ENCODE measurements around the gene TADA1.

DNA sequence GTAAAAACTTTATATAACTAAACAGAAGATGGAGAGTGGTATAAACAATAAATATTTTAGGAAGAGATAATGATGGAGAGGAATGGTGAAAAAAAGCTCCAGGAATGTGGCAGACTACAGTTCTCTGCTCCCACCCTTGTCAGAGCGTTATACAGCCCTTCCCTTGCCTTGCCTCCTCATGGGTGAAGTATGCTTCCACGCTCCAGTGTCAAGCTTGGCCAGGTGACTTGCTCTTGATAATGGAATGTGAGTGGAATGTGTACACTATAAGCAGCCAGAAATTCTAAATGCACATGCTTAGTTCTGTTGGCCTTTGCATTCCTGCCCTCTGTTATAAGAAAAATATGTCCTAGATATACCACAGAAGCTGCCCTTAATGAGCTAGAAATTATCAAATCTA lies 61.5 kb downstream of the TADA1 start:
- TF ChIP-seq, protein P1, sequence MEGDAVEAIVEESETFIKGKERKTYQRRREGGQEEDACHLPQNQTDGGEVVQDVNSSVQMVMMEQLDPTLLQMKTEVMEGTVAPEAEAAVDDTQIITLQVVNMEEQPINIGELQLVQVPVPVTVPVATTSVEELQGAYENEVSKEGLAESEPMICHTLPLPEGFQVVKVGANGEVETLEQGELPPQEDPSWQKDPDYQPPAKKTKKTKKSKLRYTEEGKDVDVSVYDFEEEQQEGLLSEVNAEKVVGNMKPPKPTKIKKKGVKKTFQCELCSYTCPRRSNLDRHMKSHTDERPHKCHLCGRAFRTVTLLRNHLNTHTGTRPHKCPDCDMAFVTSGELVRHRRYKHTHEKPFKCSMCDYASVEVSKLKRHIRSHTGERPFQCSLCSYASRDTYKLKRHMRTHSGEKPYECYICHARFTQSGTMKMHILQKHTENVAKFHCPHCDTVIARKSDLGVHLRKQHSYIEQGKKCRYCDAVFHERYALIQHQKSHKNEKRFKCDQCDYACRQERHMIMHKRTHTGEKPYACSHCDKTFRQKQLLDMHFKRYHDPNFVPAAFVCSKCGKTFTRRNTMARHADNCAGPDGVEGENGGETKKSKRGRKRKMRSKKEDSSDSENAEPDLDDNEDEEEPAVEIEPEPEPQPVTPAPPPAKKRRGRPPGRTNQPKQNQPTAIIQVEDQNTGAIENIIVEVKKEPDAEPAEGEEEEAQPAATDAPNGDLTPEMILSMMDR (IDR thresholded peaks at IDR 0.05), result no peak
- TF ChIP-seq POLR2A (IDR thresholded peaks at IDR 0.05), result no peak

Measured in testis (tissue), 2 donors.